SK-N-MC (cell line): ENCODE results near the gene ACTR3C.

ENCODE experiments used
- EZH2 ChIP-seq: fragments of 200-600 bp; sonication (generic); IDR thresholded peaks from one replicate; pipeline ENCODE4 v1.6.1; 2017; ENCODE audit warnings: antibody characterized with exemption
- POLR2AphosphoS5 ChIP-seq: IDR thresholded peaks from 2 replicates; pipeline ENCODE4 v1.6.1; 2012; ENCODE audit warnings: mild to moderate bottlenecking, low read depth, low read length, borderline replicate concordance

DNA sequence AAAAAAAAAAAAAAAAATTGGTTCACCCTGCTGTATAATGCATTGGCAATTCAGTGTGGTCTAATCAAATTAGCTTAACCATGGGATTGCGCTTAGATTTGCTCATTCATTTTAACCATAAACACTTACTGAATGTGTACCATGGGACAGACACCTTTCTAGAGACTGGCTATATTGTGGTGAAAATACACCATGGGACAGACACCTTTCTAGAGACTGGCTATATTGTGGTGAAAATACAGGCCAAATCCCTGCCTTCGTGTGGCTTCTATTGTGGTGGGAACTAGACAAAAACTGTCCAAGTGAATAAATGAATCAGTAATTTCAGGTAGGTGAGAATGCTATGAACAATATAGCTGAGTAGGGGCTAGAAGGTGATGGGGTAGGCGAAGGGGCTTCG is 35.1 kb upstream of the ACTR3C start:
- no peak for TF ChIP-seq POLR2AphosphoS5
- no peak for TF ChIP-seq EZH2
